HAP-1 (cell line): ENCODE results near the gene COG1.

Experiments used
- DNase-seq, 2 experiments: peaks; one replicate each; pipeline ENCODE4 v3.0.0-alpha.2; 2016 to 2020; ENCODE audit warnings: low spot score in 2 of 2
- H3K27me3 ChIP-seq: fragments of 250-450 bp; sonication (Bioruptor Pico); 2 replicates; pipeline ENCODE4 v1.5.1; 2020; ENCODE audit warnings: low read depth, mild to moderate bottlenecking, moderate library complexity
- H3K36me3 ChIP-seq: fragments of 250-450 bp; sonication (Bioruptor Pico); replicated peaks from 2 replicates; pipeline ENCODE4 v1.5.1; 2020; ENCODE audit warnings: mild to moderate bottlenecking
- H3K4me1 ChIP-seq: fragments of 250-450 bp; sonication (Bioruptor Pico); 2 replicates; pipeline ENCODE4 v1.5.1; 2020; ENCODE audit warnings: mild to moderate bottlenecking
- H3K4me3 ChIP-seq: fragments of 250-450 bp; sonication (Bioruptor Pico); 2 replicates; pipeline ENCODE4 v1.5.1; 2020; ENCODE audit warnings: mild to moderate bottlenecking, moderate library complexity
- H3K9me3 ChIP-seq: fragments of 250-450 bp; sonication (Bioruptor Pico); 2 replicates; pipeline ENCODE4 v1.5.1; 2020; ENCODE audit warnings: mild to moderate bottlenecking, moderate library complexity
- in situ Hi-C: fragments of 300-500 bp; cut with MboI; formaldehyde crosslinking; loops from 3 replicates; pipeline ENCODE4 v1.14.3; 2020; ENCODE audit warnings: low sequenced_read_pairs, inconsistent platforms, mixed read lengths

The COG1 gene

GRCh38 chr17:73232587-73233373, 39.9 kb downstream of the COG1 start:
- in situ Hi-C loops: loop anchor here (10.0 kb wide), 1 partner anchor 508 kb away; no protein-coding TSS in a partner anchor
- peaks cover 11% of the 10 kb centered on the region for H3K4me1 ChIP-seq
- peak; percentile 27 to 62 for DNase-seq

GRCh38 chr17:73234736-73235135, 41.9 kb downstream of the COG1 start:
- H3K9me3 ChIP-seq: no peaks in the 10 kb centered on the region
- H3K36me3 ChIP-seq: peaks cover 33% of the 10 kb centered on the region
- in situ Hi-C loops: loop anchor here (10.0 kb wide), 1 partner anchor 510 kb away; no protein-coding TSS in a partner anchor
- H3K4me1 ChIP-seq: peaks cover 5% of the 10 kb centered on the region
- no peak overlapping the region for H3K4me3 ChIP-seq
- no peaks in the 10 kb centered on the region for H3K27me3 ChIP-seq
- no peak for DNase-seq

More at GRCh38 chr17:73232587-73233373, 39.9 kb downstream of the COG1 start:
- Histone ChIP-seq H3K4me3 (peak overlapping the region; percentile 90), H3K27me3 (no peaks in the 10 kb centered on the region), H3K9me3 (no peaks in the 10 kb centered on the region), H3K36me3 (peaks cover 19% of the 10 kb centered on the region)

- Histone ChIP-seq H3K36me3 (peaks cover 50% of the 10 kb centered on the region), H3K4me1 (peaks cover 5% of the 10 kb centered on the region), H3K27me3 (no peaks in the 10 kb centered on the region), H3K4me3 (no peak overlapping the region), H3K9me3 (no peaks in the 10 kb centered on the region)
- DNase-seq: no peak
- in situ Hi-C loops: loop anchor here (10.0 kb wide), 1 partner anchor 513 kb away; no protein-coding TSS in a partner anchor
These were observed 44.9 kb downstream of the COG1 start for GRCh38 chr17:73237714-73238113.

- H3K36me3 ChIP-seq: peaks cover 53% of the 10 kb centered on the region
- H3K4me3 ChIP-seq: no peak overlapping the region
- no peak for DNase-seq
- H3K27me3 ChIP-seq: no peaks in the 10 kb centered on the region
- in situ Hi-C loops: no loop called here
- H3K4me1 ChIP-seq: peaks cover 5% of the 10 kb centered on the region
- no peaks in the 10 kb centered on the region for H3K9me3 ChIP-seq
These were observed 47.7 kb downstream of the COG1 start for GRCh38 chr17:73240561-73240960.

- Histone ChIP-seq H3K36me3 (peaks cover 13% of the 10 kb centered on the region), H3K9me3 (no peaks in the 10 kb centered on the region), H3K4me1 (no peaks in the 10 kb centered on the region), H3K27me3 (no peaks in the 10 kb centered on the region), H3K4me3 (no peak overlapping the region)
- in situ Hi-C loops: no loop called here
- no peak for DNase-seq
These were observed 54.9 kb downstream of the COG1 start for GRCh38 chr17:73247726-73248125.

- H3K4me3 ChIP-seq: no peak overlapping the region
- in situ Hi-C loops: no loop called here
- no peak for DNase-seq
- no peaks in the 10 kb centered on the region for H3K27me3 ChIP-seq
- no peaks in the 10 kb centered on the region for H3K9me3 ChIP-seq
- peaks cover 10% of the 10 kb centered on the region for H3K36me3 ChIP-seq
- no peaks in the 10 kb centered on the region for H3K4me1 ChIP-seq
These were observed 55.7 kb downstream of the COG1 start for GRCh38 chr17:73248532-73248931.

- Histone ChIP-seq H3K9me3 (no peaks in the 10 kb centered on the region), H3K4me3 (no peak overlapping the region), H3K36me3 (peaks cover 3% of the 10 kb centered on the region), H3K27me3 (no peaks in the 10 kb centered on the region), H3K4me1 (no peaks in the 10 kb centered on the region)
- in situ Hi-C loops: loop anchor here (25.0 kb wide), 1 partner anchor 963 kb away; the partner anchor contains the start of genes RPL38 and TTYH2
- no peak for DNase-seq
These were observed 56.8 kb downstream of the COG1 start for GRCh38 chr17:73249700-73250099.

- H3K27me3 ChIP-seq: no peaks in the 10 kb centered on the region
- no peaks in the 10 kb centered on the region for H3K9me3 ChIP-seq
- DNase-seq: no peak
- in situ Hi-C loops: loop anchor here (25.0 kb wide), 1 partner anchor 961 kb away; the partner anchor contains the start of genes RPL38 and TTYH2
- H3K4me3 ChIP-seq: no peak overlapping the region
- H3K36me3 ChIP-seq: peaks cover 3% of the 10 kb centered on the region; the same call in 1 of the 2 replicates
- H3K4me1 ChIP-seq: no peaks in the 10 kb centered on the region
These were observed 58.2 kb downstream of the COG1 start for GRCh38 chr17:73250851-73251640.

- Histone ChIP-seq H3K4me3 (no peak overlapping the region), H3K27me3 (no peaks in the 10 kb centered on the region), H3K36me3 (peaks cover 3% of the 10 kb centered on the region; the same call in 1 of the 2 replicates), H3K4me1 (no peaks in the 10 kb centered on the region), H3K9me3 (no peaks in the 10 kb centered on the region)
- in situ Hi-C loops: loop anchor here (25.0 kb wide), 1 partner anchor 960 kb away; the partner anchor contains the start of genes RPL38 and TTYH2
- DNase-seq: no peak
These were observed 59.0 kb downstream of the COG1 start for GRCh38 chr17:73251871-73252270.

- Histone ChIP-seq H3K36me3 (no peaks in the 10 kb centered on the region), H3K9me3 (no peaks in the 10 kb centered on the region), H3K27me3 (no peaks in the 10 kb centered on the region), H3K4me1 (no peaks in the 10 kb centered on the region), H3K4me3 (no peak overlapping the region)
- DNase-seq: peak; percentile 28 to 72
- in situ Hi-C loops: loop anchor here (5.0 to 25.0 kb wide), 3 partner anchors 57 to 957 kb away; partner anchors contain the start of genes CDC42EP4, RPL38 and TTYH2
These were observed 62.9 kb downstream of the COG1 start for GRCh38 chr17:73255671-73256181.

- H3K36me3 ChIP-seq: no peaks in the 10 kb centered on the region
- no peak for DNase-seq
- H3K4me1 ChIP-seq: no peaks in the 10 kb centered on the region
- H3K4me3 ChIP-seq: no peak overlapping the region
- no peaks in the 10 kb centered on the region for H3K9me3 ChIP-seq
- in situ Hi-C loops: loop anchor here (5.0 to 25.0 kb wide), 3 partner anchors 56 to 956 kb away; partner anchors contain the start of genes CDC42EP4, RPL38 and TTYH2
- no peaks in the 10 kb centered on the region for H3K27me3 ChIP-seq
These were observed 63.4 kb downstream of the COG1 start for GRCh38 chr17:73256220-73256619.

GRCh38 chr17:73257516-73257915, 64.7 kb downstream of the COG1 start:
- no peaks in the 10 kb centered on the region for H3K36me3 ChIP-seq
- no peak overlapping the region for H3K4me3 ChIP-seq
- in situ Hi-C loops: loop anchor here (5.0 to 25.0 kb wide), 3 partner anchors 55 to 955 kb away; partner anchors contain the start of genes CDC42EP4, RPL38 and TTYH2
- H3K27me3 ChIP-seq: no peaks in the 10 kb centered on the region
- no peak for DNase-seq
- H3K9me3 ChIP-seq: no peaks in the 10 kb centered on the region
- peaks cover 8% of the 10 kb centered on the region for H3K4me1 ChIP-seq
